ENCODE results near the gene ACTL8.
A peak's percentile ranks its signal among the peaks of the same experiment; 100 is the strongest.

Gene ACTL8

GRCh38 chr1:17729909-17730308, 25.2 kb upstream of the ACTL8 start:
- Histone ChIP-seq H3K36me3 (replicated peaks in 1 of 2; ENCODE audit: control insufficient read depth in 2 of 2, insufficient read depth in 2 of 2, low read length in 2 of 2) (no peaks in the 10 kb centered on the region), H2AK5ac (ENCODE audit: low read depth, low read length) (no peak overlapping the region), H2BK12ac (ENCODE audit: low read length) (no peak overlapping the region), H3K4me2 (ENCODE audit: insufficient read depth, low read length, poor library complexity, severe bottlenecking) (no peak overlapping the region), H3K9me3 (replicated peaks in 1 of 2; ENCODE audit: control insufficient read depth in 2 of 2, insufficient read depth in 1 of 2, low read depth in 1 of 2, low read length in 2 of 2) (no peaks in the 10 kb centered on the region), H2BK120ac (ENCODE audit: low read depth, low read length) (no peak overlapping the region), H4K91ac (ENCODE audit: low read depth, low read length, poor library complexity) (no peak overlapping the region), H3K27ac (replicated peaks; ENCODE audit: low read length) (no peak overlapping the region), H3K9ac (ENCODE audit: low read depth, low read length, poor library complexity) (no peak overlapping the region), H3K79me1 (ENCODE audit: low read depth, low read length) (no peaks in the 10 kb centered on the region), H3K4me1 (ENCODE audit: control insufficient read depth in 2 of 2, insufficient read depth in 1 of 2, low read depth in 1 of 2, low read length in 2 of 2) (no peaks in the 10 kb centered on the region), H3K4ac (ENCODE audit: low read length) (peak overlapping the region; percentile 54), H2AFZ (ENCODE audit: low read length) (no peak overlapping the region), H3K14ac (ENCODE audit: low read length) (no peak overlapping the region), H2BK15ac (ENCODE audit: low read length) (no peak overlapping the region), H2BK5ac (ENCODE audit: low read length) (no peak overlapping the region), H3K18ac (ENCODE audit: low read length) (peak overlapping the region; percentile 79), H3K23ac (ENCODE audit: low read depth, low read length, poor library complexity) (no peak overlapping the region), H3K4me3 (ENCODE audit: low read length in 2 of 2) (no peak overlapping the region), H4K8ac (ENCODE audit: low read depth, low read length) (no peak overlapping the region), H3K27me3 (ENCODE audit: control insufficient read depth in 3 of 3, insufficient read depth in 3 of 3, low read depth in 1 of 3, low read length in 3 of 3) (peaks cover 0 to 13% (median 2%) of the 10 kb centered on the region in 3 experiments)
- no CpG with 5 or more reads among the region's 10 CpGs for WGBS, 2 donors (ENCODE audit: extremely low coverage in 2 of 2, insufficient read length in 2 of 2, insufficient replicate concordance in 1 of 2)
- no peak for DNase-seq (ENCODE audit: low spot score)

DNA sequence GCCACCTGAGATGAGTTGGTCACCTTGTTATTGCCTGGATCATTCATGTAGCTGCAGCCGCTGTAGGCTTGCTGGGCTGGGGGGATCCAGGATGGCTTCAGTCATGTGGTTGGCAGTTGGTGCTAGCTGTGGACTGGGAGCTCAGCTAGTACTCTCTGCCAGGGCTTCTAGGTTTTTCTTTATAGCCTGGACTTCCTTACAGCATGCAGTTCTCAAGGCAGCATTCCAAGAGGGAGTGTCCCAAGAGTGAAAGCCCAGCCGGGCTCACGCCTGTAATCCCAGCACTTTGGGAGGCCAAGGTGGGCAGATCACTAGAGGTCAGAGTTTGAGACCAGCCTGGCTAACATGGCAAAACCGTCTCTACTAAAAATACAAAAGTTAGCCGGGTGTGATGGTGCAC, 23.7 kb upstream of the ACTL8 start:
- no peak overlapping the region for H3K23ac ChIP-seq (ENCODE audit: low read depth, low read length, poor library complexity)
- H3K27me3 ChIP-seq (ENCODE audit: control insufficient read depth in 3 of 3, insufficient read depth in 3 of 3, low read depth in 1 of 3, low read length in 3 of 3), result peaks cover 0 to 14% (median 2%) of the 10 kb centered on the region in 3 experiments
- no peaks in the 10 kb centered on the region for H3K36me3 ChIP-seq (replicated peaks in 1 of 2; ENCODE audit: control insufficient read depth in 2 of 2, insufficient read depth in 2 of 2, low read length in 2 of 2)
- H3K4me1 ChIP-seq (ENCODE audit: control insufficient read depth in 2 of 2, insufficient read depth in 1 of 2, low read depth in 1 of 2, low read length in 2 of 2), result peaks cover 0 to 8% of the 10 kb centered on the region in 2 donors
- no peak overlapping the region for H2BK12ac ChIP-seq (ENCODE audit: low read length)
- DNase-seq (ENCODE audit: low spot score), result no peak
- no peak overlapping the region for H2AFZ ChIP-seq (ENCODE audit: low read length)
- H3K18ac ChIP-seq (ENCODE audit: low read length), result no peak overlapping the region
- no peak overlapping the region for H3K4me2 ChIP-seq (ENCODE audit: insufficient read depth, low read length, poor library complexity, severe bottlenecking)
- no peak overlapping the region for H2BK15ac ChIP-seq (ENCODE audit: low read length)
- no peak overlapping the region for H3K4ac ChIP-seq (ENCODE audit: low read length)
- H3K4me3 ChIP-seq (ENCODE audit: low read length in 2 of 2), result no peak overlapping the region
- H3K9me3 ChIP-seq (replicated peaks in 1 of 2; ENCODE audit: control insufficient read depth in 2 of 2, insufficient read depth in 1 of 2, low read depth in 1 of 2, low read length in 2 of 2), result no peaks in the 10 kb centered on the region
- no peak overlapping the region for H2BK5ac ChIP-seq (ENCODE audit: low read length)
- no peak overlapping the region for H4K91ac ChIP-seq (ENCODE audit: low read depth, low read length, poor library complexity)
- no peak overlapping the region for H4K8ac ChIP-seq (ENCODE audit: low read depth, low read length)
- H3K27ac ChIP-seq (replicated peaks; ENCODE audit: low read length), result no peak overlapping the region
- no peak overlapping the region for H3K14ac ChIP-seq (ENCODE audit: low read length)
- WGBS, 2 donors (ENCODE audit: extremely low coverage in 2 of 2, insufficient read length in 2 of 2, insufficient replicate concordance in 1 of 2), result no CpG with 5 or more reads among the region's 5 CpGs
- H3K79me1 ChIP-seq (ENCODE audit: low read depth, low read length), result no peaks in the 10 kb centered on the region
- H3K9ac ChIP-seq (ENCODE audit: low read depth, low read length, poor library complexity), result no peak overlapping the region
- H2AK5ac ChIP-seq (ENCODE audit: low read depth, low read length), result no peak overlapping the region
- no peak overlapping the region for H2BK120ac ChIP-seq (ENCODE audit: low read depth, low read length)

DNA sequence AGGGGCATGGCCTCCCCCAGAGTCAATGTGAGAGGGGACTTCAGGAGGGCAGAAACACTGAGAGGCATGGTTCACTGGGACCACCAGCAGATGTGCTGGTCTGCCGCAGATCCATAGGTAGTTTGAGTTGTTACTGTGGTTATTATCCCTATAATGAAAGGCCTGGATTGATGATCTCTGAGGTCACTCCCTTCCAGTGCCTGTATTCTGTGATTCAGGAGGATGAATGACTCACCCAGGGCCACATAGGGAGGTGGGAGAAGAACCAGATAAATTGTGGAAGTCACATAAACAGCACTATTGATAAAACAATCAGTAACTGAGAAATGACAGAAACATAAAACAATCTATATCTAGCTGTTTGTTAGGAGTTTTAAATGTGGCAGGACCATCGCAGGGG, 22.7 kb upstream of the ACTL8 start:
- no peak overlapping the region for H2AK5ac ChIP-seq (ENCODE audit: low read depth, low read length)
- no CpG with 5 or more reads among the region's 2 CpGs for WGBS, 2 donors (ENCODE audit: extremely low coverage in 2 of 2, insufficient read length in 2 of 2, insufficient replicate concordance in 1 of 2)

DNA sequence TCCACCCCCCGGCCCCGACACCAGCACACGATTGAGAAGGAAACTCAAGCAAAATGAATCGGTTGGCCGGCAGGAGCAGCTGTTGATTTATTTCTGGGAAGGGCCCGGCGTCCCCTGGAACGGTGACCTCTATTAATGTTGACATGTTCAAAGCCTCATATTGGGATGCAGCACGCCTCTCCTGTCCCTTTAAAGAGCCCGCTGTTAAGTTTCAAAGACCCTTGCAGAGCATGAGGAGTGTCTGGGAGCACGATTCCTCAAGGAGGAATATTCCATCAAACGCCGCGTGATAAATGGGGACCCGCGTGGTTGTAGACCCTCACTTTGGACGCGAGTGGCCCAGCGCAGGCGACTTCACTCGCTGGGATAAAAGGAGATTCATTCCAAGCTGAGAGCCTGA, 21.5 kb upstream of the ACTL8 start:
- peak overlapping the region; percentile 93 for H2BK120ac ChIP-seq (ENCODE audit: low read depth, low read length)
- no CpG with 5 or more reads among the region's 21 CpGs for WGBS, 2 donors (ENCODE audit: extremely low coverage in 2 of 2, insufficient read length in 2 of 2, insufficient replicate concordance in 1 of 2)
- no peak overlapping the region for H3K4me3 ChIP-seq (ENCODE audit: low read length in 2 of 2)

More for the DNA sequence above, 22.7 kb upstream of the ACTL8 start:
- H2AFZ ChIP-seq (ENCODE audit: low read length), result no peak overlapping the region
- H2BK5ac ChIP-seq (ENCODE audit: low read length), result no peak overlapping the region
- H3K4me2 ChIP-seq (ENCODE audit: insufficient read depth, low read length, poor library complexity, severe bottlenecking), result no peak overlapping the region
- H3K14ac ChIP-seq (ENCODE audit: low read length), result no peak overlapping the region
- H3K23ac ChIP-seq (ENCODE audit: low read depth, low read length, poor library complexity), result no peak overlapping the region
- H2BK15ac ChIP-seq (ENCODE audit: low read length), result no peak overlapping the region
- no peak overlapping the region for H4K8ac ChIP-seq (ENCODE audit: low read depth, low read length)
- H3K27ac ChIP-seq (replicated peaks; ENCODE audit: low read length), result no peak overlapping the region
- no peaks in the 10 kb centered on the region for H3K9me3 ChIP-seq (replicated peaks in 1 of 2; ENCODE audit: control insufficient read depth in 2 of 2, insufficient read depth in 1 of 2, low read depth in 1 of 2, low read length in 2 of 2)
- H3K79me1 ChIP-seq (ENCODE audit: low read depth, low read length), result no peaks in the 10 kb centered on the region
- H3K4me3 ChIP-seq (ENCODE audit: low read length in 2 of 2), result no peak overlapping the region
- H3K18ac ChIP-seq (ENCODE audit: low read length), result no peak overlapping the region
- no peak overlapping the region for H2BK120ac ChIP-seq (ENCODE audit: low read depth, low read length)
- no peak overlapping the region for H3K9ac ChIP-seq (ENCODE audit: low read depth, low read length, poor library complexity)
- DNase-seq (ENCODE audit: low spot score), result no peak
- H3K4ac ChIP-seq (ENCODE audit: low read length), result no peak overlapping the region
- peaks cover 0 to 13% of the 10 kb centered on the region in 2 donors for H3K4me1 ChIP-seq (ENCODE audit: control insufficient read depth in 2 of 2, insufficient read depth in 1 of 2, low read depth in 1 of 2, low read length in 2 of 2)
- H3K27me3 ChIP-seq (ENCODE audit: control insufficient read depth in 3 of 3, insufficient read depth in 3 of 3, low read depth in 1 of 3, low read length in 3 of 3), result peaks cover 0 to 23% (median 2%) of the 10 kb centered on the region in 3 experiments
- no peaks in the 10 kb centered on the region for H3K36me3 ChIP-seq (replicated peaks in 1 of 2; ENCODE audit: control insufficient read depth in 2 of 2, insufficient read depth in 2 of 2, low read length in 2 of 2)
- H4K91ac ChIP-seq (ENCODE audit: low read depth, low read length, poor library complexity), result no peak overlapping the region
- H2BK12ac ChIP-seq (ENCODE audit: low read length), result no peak overlapping the region

More for the DNA sequence above, 21.5 kb upstream of the ACTL8 start:
- no peak overlapping the region for H3K9ac ChIP-seq (ENCODE audit: low read depth, low read length, poor library complexity)
- no peak overlapping the region for H2BK5ac ChIP-seq (ENCODE audit: low read length)
- no peak overlapping the region for H4K91ac ChIP-seq (ENCODE audit: low read depth, low read length, poor library complexity)
- no peak overlapping the region for H3K14ac ChIP-seq (ENCODE audit: low read length)
- no peak overlapping the region for H4K8ac ChIP-seq (ENCODE audit: low read depth, low read length)
- H3K4me1 ChIP-seq (ENCODE audit: control insufficient read depth in 2 of 2, insufficient read depth in 1 of 2, low read depth in 1 of 2, low read length in 2 of 2), result peaks cover 0 to 13% of the 10 kb centered on the region in 2 donors
- peaks cover 0 to 26% (median 2%) of the 10 kb centered on the region in 3 experiments for H3K27me3 ChIP-seq (ENCODE audit: control insufficient read depth in 3 of 3, insufficient read depth in 3 of 3, low read depth in 1 of 3, low read length in 3 of 3)
- H3K36me3 ChIP-seq (replicated peaks in 1 of 2; ENCODE audit: control insufficient read depth in 2 of 2, insufficient read depth in 2 of 2, low read length in 2 of 2), result no peaks in the 10 kb centered on the region
- H2BK12ac ChIP-seq (ENCODE audit: low read length), result peak overlapping the region; percentile 88
- H3K23ac ChIP-seq (ENCODE audit: low read depth, low read length, poor library complexity), result no peak overlapping the region
- H3K18ac ChIP-seq (ENCODE audit: low read length), result peak overlapping the region; percentile 48
- no peak overlapping the region for H3K4ac ChIP-seq (ENCODE audit: low read length)
- DNase-seq (ENCODE audit: low spot score), result no peak
- peak overlapping the region; percentile 15 for H2AK5ac ChIP-seq (ENCODE audit: low read depth, low read length)
- H3K9me3 ChIP-seq (replicated peaks in 1 of 2; ENCODE audit: control insufficient read depth in 2 of 2, insufficient read depth in 1 of 2, low read depth in 1 of 2, low read length in 2 of 2), result no peaks in the 10 kb centered on the region
- H3K79me1 ChIP-seq (ENCODE audit: low read depth, low read length), result no peaks in the 10 kb centered on the region
- no peak overlapping the region for H3K4me2 ChIP-seq (ENCODE audit: insufficient read depth, low read length, poor library complexity, severe bottlenecking)
- no peak overlapping the region for H2AFZ ChIP-seq (ENCODE audit: low read length)
- no peak overlapping the region for H3K27ac ChIP-seq (replicated peaks; ENCODE audit: low read length)
- no peak overlapping the region for H2BK15ac ChIP-seq (ENCODE audit: low read length)

Data from neuronal stem cell (in vitro differentiated cells).